Stimulated activated naive CD8-positive, alpha-beta T cell treated with anti-CD3 and anti-CD28 coated beads, Interleukin-15, Interleukin-2, amounts not matched to agents 100 ng/mL and 50 ng/mL, for 24 hours (primary cell): ENCODE results near the gene GRID1.

ENCODE experiments used
- H3K27ac Mint-ChIP-seq: one replicate; pipeline ENCODE4 v1.8.0; 2021; ENCODE audit warnings: mild to moderate bottlenecking, mixed read lengths
- H3K27me3 Mint-ChIP-seq: one replicate; pipeline ENCODE4 v1.8.0; 2021; ENCODE audit warnings: mixed read lengths
- H3K36me3 Mint-ChIP-seq: one replicate; pipeline ENCODE4 v1.8.0; 2021; ENCODE audit warnings: low read depth, mixed read lengths
- H3K4me1 Mint-ChIP-seq: one replicate; pipeline ENCODE4 v1.8.0; 2021; ENCODE audit warnings: low read depth, mixed read lengths
- H3K4me3 Mint-ChIP-seq: one replicate; pipeline ENCODE4 v1.8.0; 2021; ENCODE audit warnings: mild to moderate bottlenecking, mixed read lengths
- H3K9me3 Mint-ChIP-seq: one replicate; pipeline ENCODE4 v1.8.0; 2021; ENCODE audit warnings: mixed read lengths

GRID1 gene

GRCh38 chr10:86019141-86019540, 347.5 kb downstream of the GRID1 start:
- Mint-ChIP-seq H3K4me3 (no peak overlapping the region), H3K27me3 (peaks cover 4% of the 10 kb centered on the region), H3K9me3 (no peaks in the 10 kb centered on the region), H3K36me3 (no peaks in the 10 kb centered on the region), H3K27ac (no peak overlapping the region), H3K4me1 (peaks cover 5% of the 10 kb centered on the region)

DNA sequence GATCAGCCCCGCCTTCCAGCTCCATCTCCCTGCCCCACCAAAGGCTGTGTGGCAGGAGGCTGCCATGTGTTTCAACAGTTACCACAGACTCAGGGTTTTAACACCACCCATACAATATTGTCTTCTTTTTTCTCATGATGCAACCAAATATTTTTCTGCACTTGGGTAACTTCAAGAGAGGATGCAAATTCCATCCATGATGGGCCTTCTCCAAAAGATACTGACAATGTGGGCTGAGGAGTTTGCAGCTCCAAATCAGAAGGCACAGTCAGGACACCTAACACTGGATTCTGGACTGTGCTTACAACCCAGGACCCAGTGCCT, 347.9 kb downstream of the GRID1 start:
- Mint-ChIP-seq H3K9me3 (no peaks in the 10 kb centered on the region), H3K36me3 (no peaks in the 10 kb centered on the region), H3K4me1 (peaks cover 5% of the 10 kb centered on the region), H3K27ac (no peak overlapping the region), H3K27me3 (peaks cover 4% of the 10 kb centered on the region), H3K4me3 (no peak overlapping the region)

GRCh38 chr10:86017841-86018734, 348.5 kb downstream of the GRID1 start:
- no peak overlapping the region for H3K27ac Mint-ChIP-seq
- H3K4me1 Mint-ChIP-seq = peaks cover 5% of the 10 kb centered on the region
- no peaks in the 10 kb centered on the region for H3K9me3 Mint-ChIP-seq

GRCh38 chr10:86013568-86013967, 353.0 kb downstream of the GRID1 start:
- no peak overlapping the region for H3K27ac Mint-ChIP-seq
- peaks cover 5% of the 10 kb centered on the region for H3K4me1 Mint-ChIP-seq
- peaks cover 9% of the 10 kb centered on the region for H3K27me3 Mint-ChIP-seq
- H3K9me3 Mint-ChIP-seq = no peaks in the 10 kb centered on the region
- no peak overlapping the region for H3K4me3 Mint-ChIP-seq
- H3K36me3 Mint-ChIP-seq = no peaks in the 10 kb centered on the region

More at GRCh38 chr10:86017841-86018734, 348.5 kb downstream of the GRID1 start:
- Mint-ChIP-seq H3K27me3 (peaks cover 4% of the 10 kb centered on the region), H3K4me3 (no peak overlapping the region), H3K36me3 (no peaks in the 10 kb centered on the region)

DNA sequence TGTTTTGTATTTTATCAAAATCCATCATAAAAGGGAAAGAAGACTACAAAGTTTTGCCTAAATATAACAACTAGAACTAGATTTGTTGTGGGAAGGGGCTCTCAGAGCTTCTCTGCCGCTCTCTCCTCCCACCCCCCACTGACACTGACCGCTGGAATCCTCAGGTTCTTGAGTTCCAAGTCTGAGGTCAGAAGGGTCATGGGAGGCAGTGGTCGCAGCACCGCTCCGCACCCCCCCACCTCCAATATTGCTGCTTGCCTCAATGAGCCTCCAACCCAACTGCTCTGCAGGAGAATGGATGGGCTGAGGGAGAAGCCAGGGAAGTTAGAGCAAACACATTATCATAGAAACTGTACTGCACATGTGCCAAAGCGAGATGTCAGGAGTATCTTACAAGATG, 359.4 kb downstream of the GRID1 start:
- Mint-ChIP-seq H3K27me3 (peaks cover 16% of the 10 kb centered on the region), H3K36me3 (no peaks in the 10 kb centered on the region), H3K4me1 (no peaks in the 10 kb centered on the region), H3K27ac (no peak overlapping the region), H3K9me3 (no peaks in the 10 kb centered on the region), H3K4me3 (no peak overlapping the region)

GRCh38 chr10:86004337-86004736, 362.3 kb downstream of the GRID1 start:
- Mint-ChIP-seq H3K36me3 (no peaks in the 10 kb centered on the region), H3K4me1 (no peaks in the 10 kb centered on the region), H3K4me3 (no peak overlapping the region), H3K27me3 (peaks cover 27% of the 10 kb centered on the region), H3K9me3 (no peaks in the 10 kb centered on the region), H3K27ac (no peak overlapping the region)

GRCh38 chr10:86003201-86003621, 363.4 kb downstream of the GRID1 start:
- H3K9me3 Mint-ChIP-seq = no peaks in the 10 kb centered on the region
- no peaks in the 10 kb centered on the region for H3K36me3 Mint-ChIP-seq
- H3K27ac Mint-ChIP-seq = no peak overlapping the region
- no peaks in the 10 kb centered on the region for H3K4me1 Mint-ChIP-seq
- no peak overlapping the region for H3K4me3 Mint-ChIP-seq
- peaks cover 20% of the 10 kb centered on the region for H3K27me3 Mint-ChIP-seq

GRCh38 chr10:86001521-86001920, 365.1 kb downstream of the GRID1 start:
- Mint-ChIP-seq H3K27me3 (peaks cover 22% of the 10 kb centered on the region), H3K36me3 (no peaks in the 10 kb centered on the region), H3K4me1 (no peaks in the 10 kb centered on the region), H3K9me3 (peaks cover 4% of the 10 kb centered on the region), H3K4me3 (no peak overlapping the region), H3K27ac (no peak overlapping the region)

GRCh38 chr10:85997544-85997943, 369.1 kb downstream of the GRID1 start:
- Mint-ChIP-seq H3K4me3 (no peak overlapping the region), H3K27ac (no peak overlapping the region), H3K27me3 (peaks cover 26% of the 10 kb centered on the region), H3K4me1 (no peaks in the 10 kb centered on the region), H3K9me3 (peaks cover 4% of the 10 kb centered on the region), H3K36me3 (no peaks in the 10 kb centered on the region)

GRCh38 chr10:85995791-85996190, 370.8 kb downstream of the GRID1 start:
- Mint-ChIP-seq H3K27ac (no peak overlapping the region), H3K27me3 (peaks cover 23% of the 10 kb centered on the region), H3K4me1 (no peaks in the 10 kb centered on the region), H3K36me3 (no peaks in the 10 kb centered on the region), H3K9me3 (peaks cover 4% of the 10 kb centered on the region), H3K4me3 (no peak overlapping the region)

GRCh38 chr10:85993840-85994507, 372.6 kb downstream of the GRID1 start:
- H3K27ac Mint-ChIP-seq = no peak overlapping the region
- peaks cover 13% of the 10 kb centered on the region for H3K27me3 Mint-ChIP-seq
- H3K9me3 Mint-ChIP-seq = peaks cover 4% of the 10 kb centered on the region
- H3K4me1 Mint-ChIP-seq = no peaks in the 10 kb centered on the region
- H3K36me3 Mint-ChIP-seq = no peaks in the 10 kb centered on the region
- no peak overlapping the region for H3K4me3 Mint-ChIP-seq

GRCh38 chr10:85993140-85993539, 373.5 kb downstream of the GRID1 start:
- peaks cover 17% of the 10 kb centered on the region for H3K27me3 Mint-ChIP-seq
- H3K27ac Mint-ChIP-seq = no peak overlapping the region

DNA sequence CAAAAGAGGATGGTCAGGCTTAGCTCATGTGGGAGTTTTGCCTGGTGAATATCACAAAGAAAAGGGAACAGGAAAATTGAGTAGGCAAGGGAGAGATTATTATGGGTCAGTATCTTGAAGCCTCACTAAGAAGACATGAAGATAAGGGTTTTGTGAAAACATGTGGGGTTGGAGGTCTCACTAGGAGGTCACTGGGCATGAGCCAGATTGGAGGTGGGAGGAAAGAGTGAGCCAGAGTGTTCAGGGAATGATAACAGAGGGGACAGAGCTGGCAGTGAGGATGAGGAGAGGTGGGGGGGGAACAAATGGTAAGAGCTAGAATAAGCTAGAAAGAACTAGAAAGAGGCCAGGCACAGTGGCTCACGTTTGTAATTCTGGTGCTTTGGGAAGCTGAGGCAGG, 374.3 kb downstream of the GRID1 start:
- Mint-ChIP-seq H3K36me3 (no peaks in the 10 kb centered on the region), H3K27me3 (peaks cover 16% of the 10 kb centered on the region), H3K9me3 (no peaks in the 10 kb centered on the region), H3K4me3 (no peak overlapping the region), H3K27ac (no peak overlapping the region), H3K4me1 (no peaks in the 10 kb centered on the region)

More at GRCh38 chr10:85993140-85993539, 373.5 kb downstream of the GRID1 start:
- Mint-ChIP-seq H3K4me1 (no peaks in the 10 kb centered on the region), H3K36me3 (no peaks in the 10 kb centered on the region), H3K9me3 (peaks cover 4% of the 10 kb centered on the region), H3K4me3 (no peak overlapping the region)

- H3K9me3 Mint-ChIP-seq = no peaks in the 10 kb centered on the region
- no peaks in the 10 kb centered on the region for H3K36me3 Mint-ChIP-seq
- H3K27ac Mint-ChIP-seq = no peak overlapping the region
- H3K27me3 Mint-ChIP-seq = peaks cover 8% of the 10 kb centered on the region
- H3K4me1 Mint-ChIP-seq = no peaks in the 10 kb centered on the region
- no peak overlapping the region for H3K4me3 Mint-ChIP-seq
Measured at GRCh38 chr10:85986777-85987176, 379.8 kb downstream of the GRID1 start.

DNA sequence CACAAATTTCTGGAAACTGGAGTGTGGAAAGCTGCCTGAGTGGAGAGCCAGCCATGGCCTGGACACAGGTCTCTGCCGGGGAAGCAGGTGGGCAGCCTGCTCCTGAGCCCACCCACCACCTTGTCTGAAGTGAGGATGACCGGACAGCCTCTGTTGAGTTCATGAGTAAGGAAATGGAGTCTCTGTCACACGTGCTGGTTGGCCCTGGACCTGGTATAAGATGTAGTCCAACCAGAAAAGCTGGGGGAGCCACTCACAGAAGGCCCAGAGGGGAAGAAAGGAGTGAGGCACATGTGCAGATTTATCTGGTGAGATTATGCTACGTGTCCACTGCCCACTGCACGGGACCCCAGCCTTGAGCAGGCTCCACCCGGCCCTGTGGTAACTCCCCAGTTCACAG, 383.5 kb downstream of the GRID1 start:
- Mint-ChIP-seq H3K36me3 (no peaks in the 10 kb centered on the region), H3K4me1 (no peaks in the 10 kb centered on the region), H3K9me3 (no peaks in the 10 kb centered on the region), H3K4me3 (no peak overlapping the region), H3K27ac (no peak overlapping the region), H3K27me3 (peaks cover 8% of the 10 kb centered on the region)
